ENCODE results near the gene CBL. TPM values are rescaled to one million over a fixed set of nuclear protein-coding genes. Genes with fewer than 3 reads are reported as not detected.

Gene CBL
- total and polyA plus RNA-seq, 10 of the 15 experiments (the other 5 are each of a cell fraction or from before 2014, with no cell fraction given), result 3.9 to 27.1 (median 9.5) TPM

DNA sequence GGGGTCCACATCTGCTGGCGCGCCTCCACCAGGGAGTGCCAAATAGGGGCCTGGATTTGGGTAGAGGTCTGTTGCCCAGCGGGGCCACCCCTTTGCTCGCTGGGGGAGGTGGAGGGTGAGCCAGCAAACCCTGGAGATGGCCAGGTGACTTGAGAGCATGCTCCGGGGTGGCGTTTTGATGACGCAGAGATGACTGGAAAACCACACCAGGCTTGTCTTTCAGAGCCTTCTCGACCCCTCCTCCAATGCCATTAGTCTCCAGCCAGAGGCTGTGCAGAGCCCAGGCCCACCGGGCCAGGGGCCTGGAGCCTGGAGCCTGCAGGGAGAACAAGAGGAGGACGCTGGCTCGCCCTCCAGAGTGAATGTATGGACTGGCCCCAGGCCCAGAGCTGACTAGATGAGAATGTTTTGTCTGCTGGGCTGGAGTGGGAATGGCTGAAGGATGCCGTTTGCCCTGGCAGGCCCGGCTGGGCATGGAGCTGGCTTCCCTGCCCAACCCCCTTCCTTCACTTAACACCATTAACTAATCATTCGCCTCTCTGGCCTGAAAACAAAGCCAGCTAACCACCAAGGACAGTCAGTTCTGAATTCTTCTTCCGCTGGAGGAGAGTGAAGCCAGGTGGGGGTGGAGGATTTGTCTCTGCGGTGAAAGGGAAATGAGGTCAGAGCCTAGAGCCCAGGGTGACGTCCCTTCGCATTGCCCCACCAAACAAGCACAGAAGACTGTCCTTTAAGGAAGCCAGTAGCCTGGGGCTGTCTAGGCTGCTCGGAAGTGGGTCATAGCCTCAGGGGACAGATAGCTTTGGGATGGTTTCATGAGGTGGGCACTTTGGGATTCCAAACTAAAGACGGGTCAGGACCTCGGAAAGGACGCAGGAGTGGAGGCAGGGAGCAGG, 112.3 kb downstream of the CBL start (continued):
- TF ChIP-seq, protein P1, sequence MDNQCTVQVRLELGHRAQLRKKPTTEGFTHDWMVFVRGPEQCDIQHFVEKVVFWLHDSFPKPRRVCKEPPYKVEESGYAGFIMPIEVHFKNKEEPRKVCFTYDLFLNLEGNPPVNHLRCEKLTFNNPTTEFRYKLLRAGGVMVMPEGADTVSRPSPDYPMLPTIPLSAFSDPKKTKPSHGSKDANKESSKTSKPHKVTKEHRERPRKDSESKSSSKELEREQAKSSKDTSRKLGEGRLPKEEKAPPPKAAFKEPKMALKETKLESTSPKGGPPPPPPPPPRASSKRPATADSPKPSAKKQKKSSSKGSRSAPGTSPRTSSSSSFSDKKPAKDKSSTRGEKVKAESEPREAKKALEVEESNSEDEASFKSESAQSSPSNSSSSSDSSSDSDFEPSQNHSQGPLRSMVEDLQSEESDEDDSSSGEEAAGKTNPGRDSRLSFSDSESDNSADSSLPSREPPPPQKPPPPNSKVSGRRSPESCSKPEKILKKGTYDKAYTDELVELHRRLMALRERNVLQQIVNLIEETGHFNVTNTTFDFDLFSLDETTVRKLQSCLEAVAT (IDR thresholded peaks at IDR 0.05), result 0 out of 2 replicates have a peak, but pooled peaks have one; percentile 26
- TF ChIP-seq SP1 (IDR thresholded peaks at IDR 0.05; ENCODE audit: low read depth, low read length) (no peak), LARP7 (IDR thresholded peaks at IDR 0.05) (0 out of 2 replicates have a peak, but pooled peaks have one; percentile 33), SUZ12 (IDR thresholded peaks at IDR 0.05; ENCODE audit: unreplicated experiment) (no peak), TAF1 (IDR thresholded peaks at IDR 0.05; ENCODE audit: borderline replicate concordance, low read depth, low read length) (no peak), MEF2B (IDR thresholded peaks at IDR 0.05; ENCODE audit: partially characterized antibody, poor library complexity, severe bottlenecking) (peak; percentile 12), BCL11A (IDR thresholded peaks at IDR 0.05; ENCODE audit: low read depth, low read length) (no peak), WRNIP1 (IDR thresholded peaks at IDR 0.05; ENCODE audit: borderline replicate concordance, low read depth, low read length) (no peak), CBX5 (IDR thresholded peaks at IDR 0.05; ENCODE audit: low read depth) (no peak)
- TF ChIP-seq, protein P2, sequence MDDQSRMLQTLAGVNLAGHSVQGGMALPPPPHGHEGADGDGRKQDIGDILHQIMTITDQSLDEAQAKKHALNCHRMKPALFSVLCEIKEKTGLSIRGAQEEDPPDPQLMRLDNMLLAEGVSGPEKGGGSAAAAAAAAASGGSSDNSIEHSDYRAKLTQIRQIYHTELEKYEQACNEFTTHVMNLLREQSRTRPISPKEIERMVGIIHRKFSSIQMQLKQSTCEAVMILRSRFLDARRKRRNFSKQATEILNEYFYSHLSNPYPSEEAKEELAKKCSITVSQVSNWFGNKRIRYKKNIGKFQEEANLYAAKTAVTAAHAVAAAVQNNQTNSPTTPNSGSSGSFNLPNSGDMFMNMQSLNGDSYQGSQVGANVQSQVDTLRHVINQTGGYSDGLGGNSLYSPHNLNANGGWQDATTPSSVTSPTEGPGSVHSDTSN (IDR thresholded peaks at IDR 0.05; ENCODE audit: insufficient replicate concordance, low read depth, low read length), result no peak
- TF ChIP-seq, protein P3, sequence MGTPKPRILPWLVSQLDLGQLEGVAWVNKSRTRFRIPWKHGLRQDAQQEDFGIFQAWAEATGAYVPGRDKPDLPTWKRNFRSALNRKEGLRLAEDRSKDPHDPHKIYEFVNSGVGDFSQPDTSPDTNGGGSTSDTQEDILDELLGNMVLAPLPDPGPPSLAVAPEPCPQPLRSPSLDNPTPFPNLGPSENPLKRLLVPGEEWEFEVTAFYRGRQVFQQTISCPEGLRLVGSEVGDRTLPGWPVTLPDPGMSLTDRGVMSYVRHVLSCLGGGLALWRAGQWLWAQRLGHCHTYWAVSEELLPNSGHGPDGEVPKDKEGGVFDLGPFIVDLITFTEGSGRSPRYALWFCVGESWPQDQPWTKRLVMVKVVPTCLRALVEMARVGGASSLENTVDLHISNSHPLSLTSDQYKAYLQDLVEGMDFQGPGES (IDR thresholded peaks at IDR 0.05), result no peak
- TF ChIP-seq, protein P4, sequence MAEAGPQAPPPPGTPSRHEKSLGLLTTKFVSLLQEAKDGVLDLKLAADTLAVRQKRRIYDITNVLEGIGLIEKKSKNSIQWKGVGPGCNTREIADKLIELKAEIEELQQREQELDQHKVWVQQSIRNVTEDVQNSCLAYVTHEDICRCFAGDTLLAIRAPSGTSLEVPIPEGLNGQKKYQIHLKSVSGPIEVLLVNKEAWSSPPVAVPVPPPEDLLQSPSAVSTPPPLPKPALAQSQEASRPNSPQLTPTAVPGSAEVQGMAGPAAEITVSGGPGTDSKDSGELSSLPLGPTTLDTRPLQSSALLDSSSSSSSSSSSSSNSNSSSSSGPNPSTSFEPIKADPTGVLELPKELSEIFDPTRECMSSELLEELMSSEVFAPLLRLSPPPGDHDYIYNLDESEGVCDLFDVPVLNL (IDR thresholded peaks at IDR 0.05; ENCODE audit: low read depth, low read length), result no peak
- TF ChIP-seq, protein P5, sequence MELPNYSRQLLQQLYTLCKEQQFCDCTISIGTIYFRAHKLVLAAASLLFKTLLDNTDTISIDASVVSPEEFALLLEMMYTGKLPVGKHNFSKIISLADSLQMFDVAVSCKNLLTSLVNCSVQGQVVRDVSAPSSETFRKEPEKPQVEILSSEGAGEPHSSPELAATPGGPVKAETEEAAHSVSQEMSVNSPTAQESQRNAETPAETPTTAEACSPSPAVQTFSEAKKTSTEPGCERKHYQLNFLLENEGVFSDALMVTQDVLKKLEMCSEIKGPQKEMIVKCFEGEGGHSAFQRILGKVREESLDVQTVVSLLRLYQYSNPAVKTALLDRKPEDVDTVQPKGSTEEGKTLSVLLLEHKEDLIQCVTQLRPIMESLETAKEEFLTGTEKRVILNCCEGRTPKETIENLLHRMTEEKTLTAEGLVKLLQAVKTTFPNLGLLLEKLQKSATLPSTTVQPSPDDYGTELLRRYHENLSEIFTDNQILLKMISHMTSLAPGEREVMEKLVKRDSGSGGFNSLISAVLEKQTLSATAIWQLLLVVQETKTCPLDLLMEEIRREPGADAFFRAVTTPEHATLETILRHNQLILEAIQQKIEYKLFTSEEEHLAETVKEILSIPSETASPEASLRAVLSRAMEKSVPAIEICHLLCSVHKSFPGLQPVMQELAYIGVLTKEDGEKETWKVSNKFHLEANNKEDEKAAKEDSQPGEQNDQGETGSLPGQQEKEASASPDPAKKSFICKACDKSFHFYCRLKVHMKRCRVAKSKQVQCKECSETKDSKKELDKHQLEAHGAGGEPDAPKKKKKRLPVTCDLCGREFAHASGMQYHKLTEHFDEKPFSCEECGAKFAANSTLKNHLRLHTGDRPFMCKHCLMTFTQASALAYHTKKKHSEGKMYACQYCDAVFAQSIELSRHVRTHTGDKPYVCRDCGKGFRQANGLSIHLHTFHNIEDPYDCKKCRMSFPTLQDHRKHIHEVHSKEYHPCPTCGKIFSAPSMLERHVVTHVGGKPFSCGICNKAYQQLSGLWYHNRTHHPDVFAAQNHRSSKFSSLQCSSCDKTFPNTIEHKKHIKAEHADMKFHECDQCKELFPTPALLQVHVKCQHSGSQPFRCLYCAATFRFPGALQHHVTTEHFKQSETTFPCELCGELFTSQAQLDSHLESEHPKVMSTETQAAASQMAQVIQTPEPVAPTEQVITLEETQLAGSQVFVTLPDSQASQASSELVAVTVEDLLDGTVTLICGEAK (IDR thresholded peaks at IDR 0.05; ENCODE audit: borderline replicate concordance), result peak; percentile 53; the same call in 1 of the 2 replicates

All from GM12878 (cell line).